Glutamatergic neuron (in vitro differentiated cells): ENCODE data around the gene TBC1D14. TPM values are rescaled to one million over a fixed set of nuclear protein-coding genes. Genes with fewer than 3 reads are reported as not detected.

Experiments used
- DNase-seq: peaks from one replicate; pipeline ENCODE4 v3.0.0; 2022
- H3K27ac Mint-ChIP-seq: one replicate; pipeline ENCODE4 v1.8.0; 2020; ENCODE audit warnings: mild to moderate bottlenecking, mixed read lengths, inconsistent platforms; ENCODE audit not compliant: unreplicated experiment
- H3K27me3 Mint-ChIP-seq: one replicate; pipeline ENCODE4 v1.8.0; 2020; ENCODE audit warnings: mild to moderate bottlenecking, moderate library complexity, mixed read lengths, inconsistent platforms; ENCODE audit not compliant: unreplicated experiment
- H3K36me3 Mint-ChIP-seq: one replicate; pipeline ENCODE4 v1.8.0; 2020; ENCODE audit warnings: mild to moderate bottlenecking, mixed read lengths, inconsistent platforms; ENCODE audit not compliant: unreplicated experiment
- H3K4me1 Mint-ChIP-seq: one replicate; pipeline ENCODE4 v1.8.0; 2020; ENCODE audit warnings: mild to moderate bottlenecking, low read depth, mixed read lengths, inconsistent platforms; ENCODE audit not compliant: unreplicated experiment
- H3K4me3 Mint-ChIP-seq: one replicate; pipeline ENCODE4 v1.8.0; 2020; ENCODE audit warnings: mild to moderate bottlenecking, mixed read lengths, inconsistent platforms; ENCODE audit not compliant: unreplicated experiment
- H3K9me3 Mint-ChIP-seq: one replicate; pipeline ENCODE4 v1.8.0; 2020; ENCODE audit warnings: mild to moderate bottlenecking, moderate library complexity, mixed read lengths, inconsistent platforms; ENCODE audit not compliant: unreplicated experiment
- CTCF ChIP-seq: fragments of 200-600 bp; sonication (generic); IDR thresholded peaks from one replicate; pipeline ENCODE4 v1.5.0; 2021; ENCODE audit not compliant: partially characterized antibody, unreplicated experiment
- total RNA-seq: library from RNA; stranded (reverse); fragmentation: NEBNext Ultra II Directional; extraction: Animal tissue kit (Norgen Biotek cat#: 25700); gene quantifications from one replicate; pipeline ENCODE4 v1.2.1, GENCODE V29; 2021; ENCODE audit not compliant: unreplicated experiment

Gene TBC1D14
- total RNA-seq, 1 donor from 2014 or later, result 82.2 TPM

GRCh38 chr4:6886886-6887285 lies 22.7 kb upstream of the TBC1D14 start:
- no peak overlapping the region for H3K27ac Mint-ChIP-seq
- H3K4me1 Mint-ChIP-seq, result peaks cover 4% of the 10 kb centered on the region
- no peaks in the 10 kb centered on the region for H3K27me3 Mint-ChIP-seq
- no peak overlapping the region for H3K4me3 Mint-ChIP-seq
- H3K36me3 Mint-ChIP-seq, result no peaks in the 10 kb centered on the region
- H3K9me3 Mint-ChIP-seq, result peaks cover 3% of the 10 kb centered on the region
- no peak for DNase-seq
- TF ChIP-seq CTCF, result no peak

GRCh38 chr4:6887591-6888371 lies 21.8 kb upstream of the TBC1D14 start:
- H3K27me3 Mint-ChIP-seq, result no peaks in the 10 kb centered on the region
- no peak overlapping the region for H3K27ac Mint-ChIP-seq
- DNase-seq, result peak; percentile 35
- H3K4me3 Mint-ChIP-seq, result no peak overlapping the region
- no peak for TF ChIP-seq CTCF
- H3K36me3 Mint-ChIP-seq, result no peaks in the 10 kb centered on the region
- H3K9me3 Mint-ChIP-seq, result peaks cover 3% of the 10 kb centered on the region
- H3K4me1 Mint-ChIP-seq, result peaks cover 5% of the 10 kb centered on the region

- peaks cover 1% of the 10 kb centered on the region for H3K4me1 Mint-ChIP-seq
- no peak for TF ChIP-seq CTCF
- H3K27me3 Mint-ChIP-seq, result no peaks in the 10 kb centered on the region
Observed at GRCh38 chr4:6888506-6889071, 21.0 kb upstream of the TBC1D14 start.

DNA sequence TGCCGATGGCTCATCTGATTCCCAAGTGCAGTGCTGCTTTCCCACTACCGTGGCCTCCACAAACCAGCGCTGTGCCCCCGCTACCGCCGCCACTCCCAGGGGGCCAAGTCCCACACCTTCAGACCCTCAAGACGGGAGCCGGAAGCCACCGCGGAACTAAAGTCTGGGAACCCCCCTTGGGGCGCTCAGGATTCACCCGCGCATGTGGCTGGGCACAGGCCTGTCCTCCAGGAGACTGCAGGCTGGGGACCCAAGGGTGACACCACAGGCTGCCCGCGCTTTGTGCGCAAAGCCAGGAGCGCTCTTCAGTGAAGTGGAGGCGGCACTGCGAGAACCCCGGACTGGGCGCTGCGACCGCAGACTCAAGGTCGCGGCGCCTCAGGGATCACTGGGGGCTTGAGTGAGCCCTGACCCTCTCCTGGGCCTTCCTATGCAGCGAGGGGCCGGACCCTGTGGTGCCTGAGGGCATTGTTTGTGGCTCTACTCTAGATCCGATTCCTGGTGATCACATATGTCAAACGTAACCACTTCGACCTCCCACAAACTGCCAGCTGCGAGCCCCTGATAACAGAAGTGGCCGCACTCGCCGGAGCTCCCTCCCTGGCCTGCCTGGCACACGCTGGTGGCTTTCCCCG lies 20.4 kb upstream of the TBC1D14 start:
- Mint-ChIP-seq H3K36me3 (no peaks in the 10 kb centered on the region), H3K27ac (no peak overlapping the region), H3K4me3 (no peak overlapping the region), H3K4me1 (peaks cover 1% of the 10 kb centered on the region), H3K9me3 (peaks cover 3% of the 10 kb centered on the region), H3K27me3 (no peaks in the 10 kb centered on the region)
- TF ChIP-seq CTCF, result no peak
- no peak for DNase-seq

More at GRCh38 chr4:6888506-6889071, 21.0 kb upstream of the TBC1D14 start:
- Mint-ChIP-seq H3K36me3 (no peaks in the 10 kb centered on the region), H3K4me3 (no peak overlapping the region), H3K9me3 (peaks cover 3% of the 10 kb centered on the region), H3K27ac (no peak overlapping the region)
- no peak for DNase-seq

DNA sequence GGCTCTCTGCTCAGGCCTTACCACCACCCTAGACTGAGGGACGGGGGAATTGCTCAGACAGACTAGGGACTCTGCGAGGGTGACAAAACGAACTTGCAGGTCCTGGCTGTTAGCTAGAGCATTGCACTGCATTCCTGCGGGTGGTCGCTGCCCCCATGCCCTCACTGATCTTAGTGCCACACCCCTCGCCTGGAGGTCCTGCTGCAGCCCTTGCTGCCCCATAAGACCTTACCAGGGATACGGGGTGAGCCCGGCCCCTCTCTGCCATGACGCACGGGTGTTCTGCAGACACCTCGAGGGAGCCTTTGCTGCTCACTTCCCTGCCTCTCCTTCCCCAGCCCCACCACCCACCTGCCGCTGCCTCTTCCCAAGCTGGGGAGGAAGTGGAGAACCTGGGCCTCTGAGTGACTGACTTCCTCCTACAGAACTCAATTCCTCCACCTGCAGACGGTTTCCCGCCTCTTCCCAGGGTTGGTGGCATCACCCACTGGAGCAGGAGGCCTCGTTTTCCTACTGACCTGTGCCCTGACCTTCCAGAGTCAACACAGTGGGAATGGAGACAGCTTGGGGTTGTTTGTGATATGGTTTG lies 19.8 kb upstream of the TBC1D14 start:
- no peaks in the 10 kb centered on the region for H3K27me3 Mint-ChIP-seq
- H3K36me3 Mint-ChIP-seq, result no peaks in the 10 kb centered on the region
- H3K27ac Mint-ChIP-seq, result peak overlapping the region; percentile 22
- peaks cover 3% of the 10 kb centered on the region for H3K9me3 Mint-ChIP-seq
- DNase-seq, result no peak
- TF ChIP-seq CTCF, result no peak
- H3K4me3 Mint-ChIP-seq, result no peak overlapping the region
- peaks cover 1% of the 10 kb centered on the region for H3K4me1 Mint-ChIP-seq
